Measurements from ENCODE around the gene RASSF8.

GRCh38 chr12:26044007-26044394, 85.5 kb downstream of the RASSF8 start:
- TF ChIP-seq CTCF (IDR thresholded peaks at IDR 0.05) (no peak), POLR2A (IDR thresholded peaks at IDR 0.05) (no peak)

Measured in esophagus squamous epithelium (tissue), 4 donors.